NB4 (cell line): ENCODE results near the gene RANBP3.

Source experiments
- TF ChIP-seq, protein P1 (sequence below): IDR thresholded peaks from one replicate; pipeline ENCODE4 v1.5.1; 2012; ENCODE audit warnings: low read depth, low read length
- TF ChIP-seq, protein P2 (sequence below): IDR thresholded peaks from 2 replicates; pipeline ENCODE4 v1.6.1; 2011; ENCODE audit warnings: low read depth, low read length

DNA sequence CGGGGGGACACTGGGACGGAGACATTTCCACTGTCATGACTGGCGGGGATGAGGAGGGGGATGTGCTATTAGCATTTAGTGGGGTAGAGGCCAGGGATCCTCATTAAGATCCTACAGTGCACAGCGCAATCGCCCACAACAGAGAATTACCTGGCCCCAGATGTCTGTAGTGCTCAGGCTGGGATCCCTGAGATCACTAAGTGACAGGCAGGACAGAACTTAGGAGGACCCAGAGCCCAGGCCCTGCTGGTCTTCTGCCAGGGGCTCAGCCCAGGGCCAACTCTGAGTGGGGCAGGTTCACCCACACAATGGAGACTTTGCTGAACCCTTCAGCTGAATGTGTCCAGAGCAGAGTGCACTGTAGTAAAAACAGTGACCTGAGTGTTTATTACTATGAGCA lies 4.6 kb downstream of the RANBP3 start:
- TF ChIP-seq, protein P1, sequence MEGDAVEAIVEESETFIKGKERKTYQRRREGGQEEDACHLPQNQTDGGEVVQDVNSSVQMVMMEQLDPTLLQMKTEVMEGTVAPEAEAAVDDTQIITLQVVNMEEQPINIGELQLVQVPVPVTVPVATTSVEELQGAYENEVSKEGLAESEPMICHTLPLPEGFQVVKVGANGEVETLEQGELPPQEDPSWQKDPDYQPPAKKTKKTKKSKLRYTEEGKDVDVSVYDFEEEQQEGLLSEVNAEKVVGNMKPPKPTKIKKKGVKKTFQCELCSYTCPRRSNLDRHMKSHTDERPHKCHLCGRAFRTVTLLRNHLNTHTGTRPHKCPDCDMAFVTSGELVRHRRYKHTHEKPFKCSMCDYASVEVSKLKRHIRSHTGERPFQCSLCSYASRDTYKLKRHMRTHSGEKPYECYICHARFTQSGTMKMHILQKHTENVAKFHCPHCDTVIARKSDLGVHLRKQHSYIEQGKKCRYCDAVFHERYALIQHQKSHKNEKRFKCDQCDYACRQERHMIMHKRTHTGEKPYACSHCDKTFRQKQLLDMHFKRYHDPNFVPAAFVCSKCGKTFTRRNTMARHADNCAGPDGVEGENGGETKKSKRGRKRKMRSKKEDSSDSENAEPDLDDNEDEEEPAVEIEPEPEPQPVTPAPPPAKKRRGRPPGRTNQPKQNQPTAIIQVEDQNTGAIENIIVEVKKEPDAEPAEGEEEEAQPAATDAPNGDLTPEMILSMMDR: no peak
- TF ChIP-seq, protein P2, sequence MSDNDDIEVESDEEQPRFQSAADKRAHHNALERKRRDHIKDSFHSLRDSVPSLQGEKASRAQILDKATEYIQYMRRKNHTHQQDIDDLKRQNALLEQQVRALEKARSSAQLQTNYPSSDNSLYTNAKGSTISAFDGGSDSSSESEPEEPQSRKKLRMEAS: no peak
